ENCODE results near the gene KRT37.

- TF ChIP-seq CTCF (IDR thresholded peaks at IDR 0.05): no peak
- no peak for TF ChIP-seq POLR2A (IDR thresholded peaks at IDR 0.05)
These were observed 13.1 kb downstream of the KRT37 start for GRCh38 chr17:41411072-41411840.

Data from prostate gland (tissue), 2 donors.